ENCODE data around the gene ATF7IP2. TPM values are rescaled to one million over a fixed set of nuclear protein-coding genes. Genes with fewer than 3 reads are reported as not detected.

Gene ATF7IP2
- total RNA-seq, 3 donors from 2014 or later = 8.5 to 10.4 (median 9.4) TPM

DNA sequence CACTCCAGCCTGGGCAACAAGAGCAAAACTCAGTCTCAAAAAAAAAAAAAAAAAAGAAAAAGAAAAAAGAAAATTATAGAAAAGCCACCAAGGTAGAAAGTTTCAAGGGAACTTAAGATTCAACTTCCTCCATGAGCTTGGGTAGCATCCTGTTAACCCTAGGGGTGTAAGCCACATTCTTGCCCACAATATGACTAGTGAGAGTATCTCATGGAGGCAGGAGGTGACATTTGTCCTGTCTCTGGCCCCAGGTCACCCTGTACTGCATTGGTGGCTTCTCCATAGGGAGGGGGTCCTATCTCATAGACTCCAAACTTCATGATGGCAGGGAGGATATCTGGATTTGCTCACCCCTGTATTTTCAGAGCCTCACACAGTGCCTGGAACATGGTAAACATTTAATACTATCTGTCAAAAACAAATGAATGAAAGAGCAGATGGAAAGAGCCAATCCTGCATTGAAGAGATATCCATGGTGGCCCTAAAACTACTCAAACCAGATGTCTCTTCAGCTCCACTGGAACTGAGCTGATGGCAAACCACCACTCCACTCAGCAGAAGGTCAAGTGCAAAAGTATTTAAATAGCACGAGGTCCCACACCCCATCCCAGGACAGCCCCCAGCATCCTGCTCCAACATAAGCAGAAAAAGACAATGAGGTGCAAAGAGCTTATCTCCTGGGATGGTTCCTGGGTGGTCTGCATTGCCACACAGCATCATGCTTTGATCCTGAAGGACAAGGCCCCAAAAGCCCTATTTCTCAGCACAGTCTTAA lies 144.2 kb downstream of the ATF7IP2 start:
- Histone ChIP-seq H3K36me3 (no peaks in the 10 kb centered on the region), H3K4me3 (no peak overlapping the region), H3K9me3 (no peaks in the 10 kb centered on the region), H3K27ac (no peak overlapping the region), H3K27me3 (no peaks in the 10 kb centered on the region), H3K4me1 (no peaks in the 10 kb centered on the region)
- no peak for DNase-seq (ENCODE audit: low spot score in 2 of 2)
- TF ChIP-seq CTCF (IDR thresholded peaks at IDR 0.05) (no peak), POLR2A (IDR thresholded peaks at IDR 0.05) (no peak), POLR2AphosphoS5 (IDR thresholded peaks at IDR 0.05) (no peak)
- intact Hi-C loops (cut with DNase I; ENCODE audit: low total_unique reads) = no loop called here

DNA sequence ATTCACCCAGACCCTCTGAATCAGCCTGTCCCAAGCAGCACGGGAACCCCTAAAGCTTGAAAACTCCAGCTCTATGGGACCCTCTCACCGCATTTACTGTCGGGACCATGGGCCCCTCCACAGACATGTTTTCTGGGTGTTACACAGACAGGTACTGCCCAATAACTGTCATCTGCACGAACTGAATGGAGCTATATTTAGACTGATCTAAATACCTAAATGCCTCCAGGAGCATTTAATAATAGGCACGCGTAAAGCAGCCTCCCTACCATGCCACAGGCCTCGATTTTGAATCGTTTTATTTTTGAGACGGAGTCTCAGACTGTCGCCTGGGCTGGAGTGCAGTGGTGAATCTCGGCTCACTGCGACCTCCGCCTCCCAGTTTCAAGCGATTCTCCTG lies 144.8 kb downstream of the ATF7IP2 start:
- Histone ChIP-seq H3K9me3 (no peaks in the 10 kb centered on the region), H3K27ac (no peak overlapping the region), H3K4me1 (no peaks in the 10 kb centered on the region), H3K27me3 (no peaks in the 10 kb centered on the region), H3K36me3 (no peaks in the 10 kb centered on the region), H3K4me3 (no peak overlapping the region)
- intact Hi-C loops (cut with DNase I; ENCODE audit: low total_unique reads) = no loop called here
- DNase-seq (ENCODE audit: low spot score in 2 of 2) = no peak
- TF ChIP-seq CTCF (IDR thresholded peaks at IDR 0.05) = no peak
- TF ChIP-seq POLR2AphosphoS5 (IDR thresholded peaks at IDR 0.05) = no peak
- no peak for TF ChIP-seq POLR2A (IDR thresholded peaks at IDR 0.05)

- no peak for DNase-seq (ENCODE audit: low spot score in 2 of 2)
- intact Hi-C loops (cut with DNase I; ENCODE audit: low total_unique reads) = no loop called here
- TF ChIP-seq CTCF (IDR thresholded peaks at IDR 0.05) = no peak
- TF ChIP-seq POLR2A (IDR thresholded peaks at IDR 0.05) = no peak
- TF ChIP-seq POLR2AphosphoS5 (IDR thresholded peaks at IDR 0.05) = no peak
- Histone ChIP-seq H3K27me3 (no peaks in the 10 kb centered on the region), H3K36me3 (no peaks in the 10 kb centered on the region), H3K27ac (no peak overlapping the region), H3K4me3 (no peak overlapping the region), H3K9me3 (no peaks in the 10 kb centered on the region), H3K4me1 (no peaks in the 10 kb centered on the region)
Measured at GRCh38 chr16:10531582-10531981, 145.7 kb downstream of the ATF7IP2 start.

Other genes starting within 250 kb of the ATF7IP2 start
- under 1 TPM in 2 of 3 donors, not detected in 1; 0.29 to 0.33 TPM for gene GRIN2A, start 203.6 kb upstream of the ATF7IP2 start, total RNA-seq
- gene EMP2, start 194.5 kb downstream of the ATF7IP2 start, total RNA-seq = 10 to 100 TPM; 46.9 to 69.2 (median 66.0) TPM

All from breast epithelium (tissue), 4 donors.